WTC11 (cell line): ENCODE measurements around the gene POLR2E. TPM values are rescaled to one million over a fixed set of nuclear protein-coding genes. Genes with fewer than 3 reads are reported as not detected.
A peak's percentile ranks its signal among the peaks of the same experiment; 100 is the strongest.

Experiments used
- AR ChIP-seq: fragments of 250-450 bp; sonication (Bioruptor Pico); IDR thresholded peaks from 2 replicates; pipeline ENCODE4 v1.9.0; 2021; ENCODE audit warnings: mild to moderate bottlenecking
- ARID4B ChIP-seq: sonication (generic); formaldehyde crosslinking; IDR thresholded peaks from 2 replicates; pipeline ENCODE4 v1.8.0; 2023; ENCODE audit warnings: missing genetic modification reagents, mild to moderate bottlenecking, borderline replicate concordance
- ATF1 ChIP-seq: sonication (generic); formaldehyde crosslinking; IDR thresholded peaks from 2 replicates; pipeline ENCODE4 v1.8.1; 2023; ENCODE audit warnings: mild to moderate bottlenecking, moderate library complexity, missing genetic modification reagents
- E2F5 ChIP-seq: sonication (generic); formaldehyde crosslinking; IDR thresholded peaks from 2 replicates; pipeline ENCODE4 v1.8.1; 2022; ENCODE audit warnings: mild to moderate bottlenecking, moderate library complexity, missing genetic modification reagents
- ELF4 ChIP-seq: sonication (generic); formaldehyde crosslinking; IDR thresholded peaks from 2 replicates; pipeline ENCODE4 v1.8.1; 2022; ENCODE audit warnings: low read depth, mild to moderate bottlenecking, moderate library complexity, missing genetic modification reagents
- ETV6 ChIP-seq: sonication (generic); formaldehyde crosslinking; IDR thresholded peaks from 2 replicates; pipeline ENCODE4 v1.8.1; 2022; ENCODE audit warnings: mild to moderate bottlenecking, missing genetic modification reagents
- FOXK1 ChIP-seq: sonication (generic); formaldehyde crosslinking; IDR thresholded peaks from 2 replicates; pipeline ENCODE4 v1.8.0; 2022; ENCODE audit warnings: mild to moderate bottlenecking, moderate library complexity, missing genetic modification reagents
- FOXP1 ChIP-seq: sonication (generic); formaldehyde crosslinking; IDR thresholded peaks from 2 replicates; pipeline ENCODE4 v1.8.0; 2022; ENCODE audit warnings: missing genetic modification reagents, mild to moderate bottlenecking, moderate library complexity, borderline replicate concordance
- FOXP4 ChIP-seq: sonication (generic); formaldehyde crosslinking; IDR thresholded peaks from 2 replicates; pipeline ENCODE4 v1.8.0; 2022; ENCODE audit warnings: mild to moderate bottlenecking, missing genetic modification reagents
- HMGXB4 ChIP-seq: sonication (generic); formaldehyde crosslinking; IDR thresholded peaks from 2 replicates; pipeline ENCODE4 v1.8.1; 2023; ENCODE audit warnings: mild to moderate bottlenecking, moderate library complexity, missing genetic modification reagents
- JAZF1 ChIP-seq: fragments of 250-450 bp; sonication (Bioruptor Pico); IDR thresholded peaks from 2 replicates; pipeline ENCODE4 v1.9.0; 2021; ENCODE audit warnings: moderate library complexity, mild to moderate bottlenecking, inconsistent platforms
- KAT7 ChIP-seq: sonication (generic); formaldehyde crosslinking; IDR thresholded peaks from 2 replicates; pipeline ENCODE4 v1.8.1; 2023; ENCODE audit warnings: missing genetic modification reagents, mild to moderate bottlenecking, borderline replicate concordance
- MLX ChIP-seq: sonication (generic); formaldehyde crosslinking; IDR thresholded peaks from 2 replicates; pipeline ENCODE4 v1.8.1; 2023; ENCODE audit warnings: mild to moderate bottlenecking, missing genetic modification reagents, moderate library complexity
- MYBL2 ChIP-seq: sonication (generic); formaldehyde crosslinking; IDR thresholded peaks from 2 replicates; pipeline ENCODE4 v1.8.1; 2023; ENCODE audit warnings: mild to moderate bottlenecking, moderate library complexity, missing genetic modification reagents
- NFYB ChIP-seq: sonication (generic); formaldehyde crosslinking; conservative IDR thresholded peaks from 2 replicates; pipeline ENCODE4 v1.8.0; 2022; ENCODE audit warnings: low read depth, missing genetic modification reagents
- PREB ChIP-seq: sonication (generic); formaldehyde crosslinking; IDR thresholded peaks from 2 replicates; pipeline ENCODE4 v1.8.1; 2022; ENCODE audit warnings: mild to moderate bottlenecking, missing genetic modification reagents, moderate library complexity, borderline replicate concordance
- SP1 ChIP-seq: sonication (generic); formaldehyde crosslinking; conservative IDR thresholded peaks from 2 replicates; pipeline ENCODE4 v1.8.1; 2022; ENCODE audit warnings: missing genetic modification reagents
- USF1 ChIP-seq: sonication (generic); formaldehyde crosslinking; IDR thresholded peaks from 2 replicates; pipeline ENCODE4 v1.8.0; 2022; ENCODE audit warnings: mild to moderate bottlenecking, missing genetic modification reagents
- ZBTB43 ChIP-seq: sonication (generic); formaldehyde crosslinking; IDR thresholded peaks from 2 replicates; pipeline ENCODE4 v1.8.1; 2023; ENCODE audit warnings: mild to moderate bottlenecking, missing genetic modification reagents
- ZNF416 ChIP-seq: fragments of 250-450 bp; sonication (Bioruptor Pico); IDR thresholded peaks from 2 replicates; pipeline ENCODE4 v1.9.0; 2021; ENCODE audit warnings: mild to moderate bottlenecking, inconsistent platforms
- total RNA-seq: library from RNA; stranded (reverse); gene quantifications from 3 replicates; pipeline ENCODE4 v1.2.3, GENCODE V29; 2021

POLR2E gene
- total RNA-seq, 1 experiment from 2014 or later, result 275 TPM

GRCh38 chr19:1070931-1071791 lies 24.0 kb downstream of the POLR2E start (continued):
- 0 out of 2 replicates have a peak, but pooled peaks have one; percentile 53 for TF ChIP-seq ARID4B (CRISPR knock-in tag)
- TF ChIP-seq ZBTB43 (CRISPR knock-in tag), result peak; percentile 71; the same call in 1 of the 2 replicates
- 0 out of 2 replicates have a peak, but pooled peaks have one; percentile 27 for TF ChIP-seq ELF4 (CRISPR knock-in tag)
- TF ChIP-seq PREB (CRISPR knock-in tag), result no peak
- peak; percentile 85 for TF ChIP-seq FOXP1 (CRISPR knock-in tag)
- TF ChIP-seq MYBL2 (CRISPR knock-in tag), result peak; percentile 85
- peak; percentile 18; the same call in 1 of the 2 replicates for TF ChIP-seq FOXP4 (CRISPR knock-in tag)
- TF ChIP-seq AR (CRISPR knock-in tag), result no peak
- TF ChIP-seq MLX (CRISPR knock-in tag), result no peak
- peak; percentile 75; the same call in 1 of the 2 replicates for TF ChIP-seq FOXK1 (CRISPR knock-in tag)
- 0 out of 2 replicates have a peak, but pooled peaks have one; percentile 20 for TF ChIP-seq NFYB
- TF ChIP-seq ETV6 (CRISPR knock-in tag), result 0 out of 2 replicates have a peak, but pooled peaks have one; percentile 57
- no peak for TF ChIP-seq JAZF1 (CRISPR knock-in tag)
- 0 out of 2 replicates have a peak, but pooled peaks have one; percentile 44 for TF ChIP-seq ZNF416 (CRISPR knock-in tag)
- TF ChIP-seq USF1 (CRISPR knock-in tag), result peak; percentile 61; the same call in 1 of the 2 replicates
- 0 out of 2 replicates have a peak, but pooled peaks have one; percentile 78 for TF ChIP-seq KAT7 (CRISPR knock-in tag)
- TF ChIP-seq SP1 (CRISPR knock-in tag), result peak; percentile 72
- TF ChIP-seq E2F5, result peak; percentile 64; the same call in 1 of the 2 replicates
- TF ChIP-seq ATF1, result 0 out of 2 replicates have a peak, but pooled peaks have one; percentile 48
- TF ChIP-seq HMGXB4 (CRISPR knock-in tag), result peak; percentile 61; the same call in 1 of the 2 replicates
